Measurements from ENCODE around the gene TRIP10.

The TRIP10 gene

GRCh38 chr19:6714749-6715555 lies 24.5 kb upstream of the TRIP10 start:
- DNase-seq (ENCODE audit: low read depth, low spot score) = no peak
- H3K4me3 ChIP-seq (ENCODE audit: low read depth, low read length) = no peak overlapping the region
- POLR2A ChIA-PET = no interaction called here
- TF ChIP-seq CTCF (IDR thresholded peaks at IDR 0.05; ENCODE audit: insufficient read depth, low read length, missing control alignments) = no peak
- CTCF ChIA-PET = interaction anchor here (0.7 kb wide), 1 partner anchor 197 kb away, joined by 3 read pairs; no protein-coding TSS in a partner anchor

DNA sequence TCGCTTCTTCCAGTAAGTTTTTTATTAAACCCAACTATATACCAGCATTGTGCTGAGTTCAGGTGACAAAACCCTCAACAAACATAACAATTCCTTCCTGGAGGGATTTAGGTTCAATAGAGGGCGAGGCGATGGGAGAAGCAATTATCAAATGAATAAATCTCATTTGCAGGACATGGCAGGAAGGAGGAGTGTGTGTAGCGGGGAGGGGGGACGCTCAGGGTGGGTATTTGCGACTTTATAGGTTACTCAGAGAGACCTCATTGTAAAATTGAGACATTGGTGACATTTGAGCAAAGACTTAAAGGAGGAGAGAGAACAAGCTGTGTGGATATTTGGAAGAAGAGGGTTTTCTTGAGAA lies 22.9 kb upstream of the TRIP10 start:
- DNase-seq (ENCODE audit: low read depth, low spot score) = no peak
- ChIA-PET CTCF (no interaction called here), POLR2A (no interaction called here)
- no peak overlapping the region for H3K4me3 ChIP-seq (ENCODE audit: low read depth, low read length)
- no peak for TF ChIP-seq CTCF (IDR thresholded peaks at IDR 0.05; ENCODE audit: insufficient read depth, low read length, missing control alignments)

- TF ChIP-seq CTCF (IDR thresholded peaks at IDR 0.05; ENCODE audit: insufficient read depth, low read length, missing control alignments) = no peak
- ChIA-PET CTCF (no interaction called here), POLR2A (no interaction called here)
- no peak overlapping the region for H3K4me3 ChIP-seq (ENCODE audit: low read depth, low read length)
- no peak for DNase-seq (ENCODE audit: low read depth, low spot score)
Measured at GRCh38 chr19:6717036-6717435, 22.4 kb upstream of the TRIP10 start.

DNA sequence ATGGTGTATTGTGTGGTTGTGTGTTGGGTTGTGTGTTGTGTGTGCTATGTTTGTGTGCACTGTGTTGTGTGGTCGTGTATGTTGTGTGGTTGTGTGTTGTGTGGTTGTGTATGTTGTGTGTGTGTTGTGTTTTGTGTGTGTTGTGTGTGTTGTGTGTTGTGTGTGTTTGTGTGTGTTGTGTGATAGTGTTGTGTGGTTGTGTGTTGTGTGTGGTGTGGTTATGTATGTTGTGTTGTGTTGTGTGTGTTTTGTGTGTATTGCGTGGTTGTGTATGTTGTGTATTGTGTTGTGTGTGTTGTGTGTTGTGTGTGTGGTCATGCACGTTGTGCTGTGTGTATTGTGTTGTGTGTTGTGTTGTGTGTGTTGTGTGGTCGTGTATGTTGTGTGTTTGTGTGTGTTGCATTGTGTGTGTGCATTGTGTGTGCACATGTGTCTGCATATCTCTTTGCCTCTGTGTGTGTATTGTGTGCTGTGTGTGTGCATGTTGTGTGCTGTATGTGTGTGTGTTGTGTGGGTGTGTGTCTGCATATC lies 22.0 kb upstream of the TRIP10 start:
- CTCF ChIA-PET = no interaction called here
- no peak for TF ChIP-seq CTCF (IDR thresholded peaks at IDR 0.05; ENCODE audit: insufficient read depth, low read length, missing control alignments)
- no peak overlapping the region for H3K4me3 ChIP-seq (ENCODE audit: low read depth, low read length)
- POLR2A ChIA-PET = no interaction called here
- no peak for DNase-seq (ENCODE audit: low read depth, low spot score)

DNA sequence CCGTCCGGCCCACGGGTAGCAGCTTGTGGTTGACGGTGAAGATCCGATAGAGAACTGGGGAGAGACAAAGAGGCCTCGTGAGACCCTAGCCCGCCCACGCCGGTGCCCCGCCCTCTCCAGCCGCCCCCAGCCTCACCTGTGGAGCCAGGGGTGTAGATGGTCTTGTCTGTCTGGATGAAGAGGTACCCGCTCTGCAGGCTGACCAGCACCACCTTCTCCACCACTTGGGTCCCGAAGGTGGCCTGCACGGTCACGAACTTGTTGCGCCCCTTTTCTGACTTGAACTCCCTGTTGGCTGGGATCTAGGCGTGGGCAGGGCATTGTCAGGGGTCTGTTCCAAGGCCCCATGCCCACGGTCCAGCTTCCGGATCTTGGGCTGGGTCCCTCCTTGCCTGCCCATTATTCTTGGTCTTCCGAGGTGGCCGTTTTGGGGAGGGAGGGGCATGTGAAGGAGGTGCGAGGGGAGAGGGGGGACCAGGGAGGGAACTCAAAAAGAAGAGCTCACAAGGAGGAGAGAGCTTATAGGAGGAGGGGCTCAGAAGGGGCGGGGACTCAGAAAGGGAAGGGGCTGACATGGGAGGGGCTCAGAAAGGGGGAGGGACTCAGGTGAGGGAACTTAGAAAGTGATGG lies 21.3 kb upstream of the TRIP10 start:
- ChIA-PET POLR2A (no interaction called here), CTCF (no interaction called here)
- H3K4me3 ChIP-seq (ENCODE audit: low read depth, low read length) = no peak overlapping the region
- no peak for TF ChIP-seq CTCF (IDR thresholded peaks at IDR 0.05; ENCODE audit: insufficient read depth, low read length, missing control alignments)
- DNase-seq (ENCODE audit: low read depth, low spot score) = no peak

GRCh38 chr19:6718741-6719539 lies 20.5 kb upstream of the TRIP10 start:
- ChIA-PET CTCF (no interaction called here), POLR2A (no interaction called here)
- H3K4me3 ChIP-seq (ENCODE audit: low read depth, low read length) = no peak overlapping the region
- DNase-seq (ENCODE audit: low read depth, low spot score) = no peak
- no peak for TF ChIP-seq CTCF (IDR thresholded peaks at IDR 0.05; ENCODE audit: insufficient read depth, low read length, missing control alignments)
